ENCODE results near the gene TAF15. TPM values are rescaled to one million over a fixed set of nuclear protein-coding genes. Genes with fewer than 3 reads are reported as not detected.

TAF15 gene
- total and polyA plus RNA-seq, 10 of the 15 experiments (the other 5 are each of a cell fraction or from before 2014, with no cell fraction given) = 9.5 to 259 (median 40.4) TPM

DNA sequence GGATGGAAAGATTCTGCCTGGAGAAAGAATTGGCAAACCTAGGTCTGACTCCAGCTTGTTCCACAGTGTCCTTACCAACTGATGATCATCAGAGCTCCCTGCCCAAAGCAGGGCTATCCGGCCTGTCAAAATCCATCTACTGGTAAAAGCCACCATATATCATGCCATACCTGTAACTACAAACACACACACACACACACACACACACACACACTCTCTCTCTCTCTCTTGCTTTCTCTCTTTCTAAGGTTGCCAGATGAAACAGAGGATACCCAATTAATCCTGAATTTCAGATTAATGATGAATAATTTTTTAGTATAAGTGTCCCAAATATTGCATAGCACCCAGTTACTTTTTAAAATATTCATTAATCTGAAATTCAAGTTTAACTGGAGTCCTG lies 12.3 kb upstream of the TAF15 start:
- ChIA-PET POLR2A (interaction anchor here (0.9 kb wide), 1 partner anchor 33 kb away, joined by 3 read pairs; no protein-coding TSS in a partner anchor), RAD21 (ENCODE audit: unreplicated experiment) (no interaction called here), SMC1A (ENCODE audit: uncharacterized antibody, unreplicated experiment) (no interaction called here), CTCF (interaction anchor here (0.9 to 2.0 kb wide), 3 partner anchors 8 to 33 kb away, joined by 3 to 9 read pairs (median 7); no protein-coding TSS in a partner anchor)
- Histone ChIP-seq H3K4me3 (no peak overlapping the region), H3K36me3 (ENCODE audit: control insufficient read depth in 2 of 2, insufficient read depth in 2 of 2, low read length in 1 of 2) (no peaks in the 10 kb centered on the region), H3K79me2 (ENCODE audit: control insufficient read depth, insufficient read depth, low read length) (no peaks in the 10 kb centered on the region), H3K27ac (ENCODE audit: control insufficient read depth, insufficient read depth) (no peak overlapping the region), H3K9me3 (replicated peaks; ENCODE audit: control insufficient read depth, insufficient read depth, low read length) (no peaks in the 10 kb centered on the region), H3K9ac (ENCODE audit: control insufficient read depth, insufficient read depth, low read length) (no peak overlapping the region), H3K4me2 (ENCODE audit: control insufficient read depth, insufficient read depth) (no peak overlapping the region), H3K27me3 (replicated peaks in 1 of 2; ENCODE audit: control insufficient read depth in 2 of 2, insufficient read depth in 2 of 2, low read length in 1 of 2) (peaks cover 8 to 16% of the 10 kb centered on the region in 2 experiments), H4K20me1 (ENCODE audit: control insufficient read depth, insufficient read depth) (no peaks in the 10 kb centered on the region; the same call in 1 of the 2 replicates), H3K4me1 (ENCODE audit: control insufficient read depth, insufficient read depth, low read length) (peaks cover 4% of the 10 kb centered on the region), H2AFZ (ENCODE audit: control insufficient read depth, low read depth, low read length) (no peak overlapping the region)
- in situ Hi-C loops (cut with MboI) = no loop called here
- no peak for DNase-seq (ENCODE audit: low read depth, low spot score)
- ATAC-seq = no peak
- no peak for TF ChIP-seq FOXM1 (IDR thresholded peaks at IDR 0.05; ENCODE audit: low read depth, low read length)
- WGBS (ENCODE audit: insufficient coverage, insufficient replicate concordance, low lambda C conversion rate, missing lambda C conversion rate) = 18% methylated on average over 1 of the region's 1 CpG
- BruUV-seq (replicated peaks) = no TSS peak
- no peak for FAIRE-seq
- intact Hi-C loops (cut with micrococcal nuclease; ENCODE audit: unreplicated experiment) = no loop called here

DNA sequence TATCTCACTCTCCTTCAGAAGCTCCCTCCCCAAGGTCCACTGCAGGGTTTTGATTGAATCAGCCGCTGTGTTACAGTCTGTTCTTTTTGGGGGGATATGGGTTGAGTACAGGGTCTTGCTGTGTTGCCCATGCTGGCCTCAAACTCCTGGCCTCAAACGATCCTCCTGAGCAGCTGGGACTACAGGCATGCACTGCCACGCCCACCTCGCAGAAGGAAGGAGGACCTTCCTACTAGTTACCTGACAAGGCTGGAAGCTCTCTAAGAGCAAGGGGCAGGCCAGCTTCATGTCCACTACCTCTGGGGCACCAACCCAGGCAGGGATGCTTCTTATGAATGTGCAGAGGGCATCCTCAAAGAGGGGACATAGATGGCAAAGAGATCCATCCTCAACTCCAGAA lies 11.9 kb upstream of the TAF15 start:
- WGBS (ENCODE audit: insufficient coverage, insufficient replicate concordance, low lambda C conversion rate, missing lambda C conversion rate) = 22% methylated on average over 4 of the region's 4 CpGs
- ChIA-PET POLR2A (no interaction called here), RAD21 (ENCODE audit: unreplicated experiment) (no interaction called here), SMC1A (ENCODE audit: uncharacterized antibody, unreplicated experiment) (no interaction called here), CTCF (interaction anchor here (1.0 to 2.0 kb wide), 2 partner anchors 8 to 34 kb away, joined by 3 to 9 read pairs; no protein-coding TSS in a partner anchor)
- Histone ChIP-seq H3K9me3 (replicated peaks; ENCODE audit: control insufficient read depth, insufficient read depth, low read length) (no peaks in the 10 kb centered on the region), H3K4me3 (no peak overlapping the region), H3K36me3 (ENCODE audit: control insufficient read depth in 2 of 2, insufficient read depth in 2 of 2, low read length in 1 of 2) (no peaks in the 10 kb centered on the region), H3K79me2 (ENCODE audit: control insufficient read depth, insufficient read depth, low read length) (no peaks in the 10 kb centered on the region), H2AFZ (ENCODE audit: control insufficient read depth, low read depth, low read length) (no peak overlapping the region), H3K9ac (ENCODE audit: control insufficient read depth, insufficient read depth, low read length) (no peak overlapping the region), H4K20me1 (ENCODE audit: control insufficient read depth, insufficient read depth) (no peaks in the 10 kb centered on the region; the same call in 1 of the 2 replicates), H3K27me3 (replicated peaks in 1 of 2; ENCODE audit: control insufficient read depth in 2 of 2, insufficient read depth in 2 of 2, low read length in 1 of 2) (peaks cover 8 to 16% of the 10 kb centered on the region in 2 experiments), H3K4me2 (ENCODE audit: control insufficient read depth, insufficient read depth) (no peak overlapping the region), H3K27ac (ENCODE audit: control insufficient read depth, insufficient read depth) (no peak overlapping the region), H3K4me1 (ENCODE audit: control insufficient read depth, insufficient read depth, low read length) (peaks cover 4% of the 10 kb centered on the region)
- intact Hi-C loops (cut with micrococcal nuclease; ENCODE audit: unreplicated experiment) (no loop called here), in situ Hi-C loops (cut with MboI) (no loop called here)
- DNase-seq (ENCODE audit: low read depth, low spot score) (no peak), FAIRE-seq (no peak), ATAC-seq (no peak)
- BruUV-seq (replicated peaks) = no TSS peak
- TF ChIP-seq, protein P1, sequence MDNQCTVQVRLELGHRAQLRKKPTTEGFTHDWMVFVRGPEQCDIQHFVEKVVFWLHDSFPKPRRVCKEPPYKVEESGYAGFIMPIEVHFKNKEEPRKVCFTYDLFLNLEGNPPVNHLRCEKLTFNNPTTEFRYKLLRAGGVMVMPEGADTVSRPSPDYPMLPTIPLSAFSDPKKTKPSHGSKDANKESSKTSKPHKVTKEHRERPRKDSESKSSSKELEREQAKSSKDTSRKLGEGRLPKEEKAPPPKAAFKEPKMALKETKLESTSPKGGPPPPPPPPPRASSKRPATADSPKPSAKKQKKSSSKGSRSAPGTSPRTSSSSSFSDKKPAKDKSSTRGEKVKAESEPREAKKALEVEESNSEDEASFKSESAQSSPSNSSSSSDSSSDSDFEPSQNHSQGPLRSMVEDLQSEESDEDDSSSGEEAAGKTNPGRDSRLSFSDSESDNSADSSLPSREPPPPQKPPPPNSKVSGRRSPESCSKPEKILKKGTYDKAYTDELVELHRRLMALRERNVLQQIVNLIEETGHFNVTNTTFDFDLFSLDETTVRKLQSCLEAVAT (IDR thresholded peaks at IDR 0.05) = no peak
- TF ChIP-seq, protein P2, sequence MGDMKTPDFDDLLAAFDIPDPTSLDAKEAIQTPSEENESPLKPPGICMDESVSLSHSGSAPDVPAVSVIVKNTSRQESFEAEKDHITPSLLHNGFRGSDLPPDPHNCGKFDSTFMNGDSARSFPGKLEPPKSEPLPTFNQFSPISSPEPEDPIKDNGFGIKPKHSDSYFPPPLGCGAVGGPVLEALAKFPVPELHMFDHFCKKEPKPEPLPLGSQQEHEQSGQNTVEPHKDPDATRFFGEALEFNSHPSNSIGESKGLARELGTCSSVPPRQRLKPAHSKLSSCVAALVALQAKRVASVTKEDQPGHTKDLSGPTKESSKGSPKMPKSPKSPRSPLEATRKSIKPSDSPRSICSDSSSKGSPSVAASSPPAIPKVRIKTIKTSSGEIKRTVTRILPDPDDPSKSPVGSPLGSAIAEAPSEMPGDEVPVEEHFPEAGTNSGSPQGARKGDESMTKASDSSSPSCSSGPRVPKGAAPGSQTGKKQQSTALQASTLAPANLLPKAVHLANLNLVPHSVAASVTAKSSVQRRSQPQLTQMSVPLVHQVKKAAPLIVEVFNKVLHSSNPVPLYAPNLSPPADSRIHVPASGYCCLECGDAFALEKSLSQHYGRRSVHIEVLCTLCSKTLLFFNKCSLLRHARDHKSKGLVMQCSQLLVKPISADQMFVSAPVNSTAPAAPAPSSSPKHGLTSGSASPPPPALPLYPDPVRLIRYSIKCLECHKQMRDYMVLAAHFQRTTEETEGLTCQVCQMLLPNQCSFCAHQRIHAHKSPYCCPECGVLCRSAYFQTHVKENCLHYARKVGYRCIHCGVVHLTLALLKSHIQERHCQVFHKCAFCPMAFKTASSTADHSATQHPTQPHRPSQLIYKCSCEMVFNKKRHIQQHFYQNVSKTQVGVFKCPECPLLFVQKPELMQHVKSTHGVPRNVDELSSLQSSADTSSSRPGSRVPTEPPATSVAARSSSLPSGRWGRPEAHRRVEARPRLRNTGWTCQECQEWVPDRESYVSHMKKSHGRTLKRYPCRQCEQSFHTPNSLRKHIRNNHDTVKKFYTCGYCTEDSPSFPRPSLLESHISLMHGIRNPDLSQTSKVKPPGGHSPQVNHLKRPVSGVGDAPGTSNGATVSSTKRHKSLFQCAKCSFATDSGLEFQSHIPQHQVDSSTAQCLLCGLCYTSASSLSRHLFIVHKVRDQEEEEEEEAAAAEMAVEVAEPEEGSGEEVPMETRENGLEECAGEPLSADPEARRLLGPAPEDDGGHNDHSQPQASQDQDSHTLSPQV (IDR thresholded peaks at IDR 0.05) = no peak
- TF ChIP-seq RB1 (IDR thresholded peaks at IDR 0.05; ENCODE audit: borderline replicate concordance) = no peak
- no peak for TF ChIP-seq HCFC1 (IDR thresholded peaks at IDR 0.05; ENCODE audit: low read length)
- TF ChIP-seq ESRRA (IDR thresholded peaks at IDR 0.05; ENCODE audit: low read length) = no peak
- no peak for TF ChIP-seq NFXL1 (IDR thresholded peaks at IDR 0.05; ENCODE audit: borderline replicate concordance)
- TF ChIP-seq, protein P3, sequence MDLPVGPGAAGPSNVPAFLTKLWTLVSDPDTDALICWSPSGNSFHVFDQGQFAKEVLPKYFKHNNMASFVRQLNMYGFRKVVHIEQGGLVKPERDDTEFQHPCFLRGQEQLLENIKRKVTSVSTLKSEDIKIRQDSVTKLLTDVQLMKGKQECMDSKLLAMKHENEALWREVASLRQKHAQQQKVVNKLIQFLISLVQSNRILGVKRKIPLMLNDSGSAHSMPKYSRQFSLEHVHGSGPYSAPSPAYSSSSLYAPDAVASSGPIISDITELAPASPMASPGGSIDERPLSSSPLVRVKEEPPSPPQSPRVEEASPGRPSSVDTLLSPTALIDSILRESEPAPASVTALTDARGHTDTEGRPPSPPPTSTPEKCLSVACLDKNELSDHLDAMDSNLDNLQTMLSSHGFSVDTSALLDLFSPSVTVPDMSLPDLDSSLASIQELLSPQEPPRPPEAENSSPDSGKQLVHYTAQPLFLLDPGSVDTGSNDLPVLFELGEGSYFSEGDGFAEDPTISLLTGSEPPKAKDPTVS (IDR thresholded peaks at IDR 0.05; ENCODE audit: low read depth, low read length) = no peak
- TF ChIP-seq BACH1 (IDR thresholded peaks at IDR 0.05; ENCODE audit: borderline replicate concordance) = no peak
- no peak for TF ChIP-seq JUNB (IDR thresholded peaks at IDR 0.05)
- no peak for TF ChIP-seq CHD1 (IDR thresholded peaks at IDR 0.05; ENCODE audit: low read depth, low read length)
- TF ChIP-seq SP1 (IDR thresholded peaks at IDR 0.05; ENCODE audit: low read depth, low read length) = no peak

Data from GM12878 (cell line).